NCI-H2171 treated with DMSO at 0.1 percent for 48 hours (cell line): ENCODE measurements around the gene KRT72.

ENCODE experiments used
- DNase-seq: peaks from one replicate; lab custom pipeline; 2025; lab: John Stamatoyannopoulos, UW

The KRT72 gene

DNA sequence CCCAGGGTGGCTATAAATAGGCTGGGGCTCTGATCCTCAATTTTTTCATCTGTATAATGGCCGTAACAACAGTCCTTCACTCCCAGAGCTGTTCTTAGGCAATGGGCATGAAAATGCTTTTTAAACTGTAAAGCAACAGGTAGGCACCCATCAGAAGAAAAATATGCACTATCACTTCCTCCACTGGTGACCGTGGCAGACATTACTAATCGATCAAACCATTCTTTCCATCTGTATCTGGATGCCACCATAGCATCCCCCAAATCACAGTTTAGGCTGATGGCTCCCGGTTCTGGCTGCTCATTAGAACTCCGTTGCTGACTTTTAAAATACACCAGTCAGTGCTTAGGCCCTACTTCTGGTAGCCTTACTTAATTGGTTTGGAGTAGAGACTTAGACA is 59.6 kb downstream of the KRT72 start:
- DNase-seq = no peak

- DNase-seq = no peak
Observed at GRCh38 chr12:52540531-52540930, 60.7 kb downstream of the KRT72 start.

DNA sequence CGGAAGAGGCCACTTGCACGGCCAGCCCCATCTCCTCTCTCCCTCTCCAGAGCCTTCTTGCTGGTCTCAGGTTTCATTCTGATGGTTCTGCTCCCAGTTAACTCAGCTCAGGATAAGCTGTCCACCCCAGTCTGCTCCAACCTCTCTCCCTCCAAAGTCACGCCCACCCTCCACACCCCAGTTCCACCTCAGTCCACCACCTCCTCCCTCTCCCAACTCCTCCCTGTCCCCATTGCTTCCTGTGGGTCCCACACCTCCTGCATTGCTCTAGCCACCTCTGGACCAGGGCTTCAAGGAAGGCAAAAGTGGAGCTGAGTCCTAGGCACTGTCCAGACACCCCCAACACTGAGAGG is 61.5 kb downstream of the KRT72 start:
- no peak for DNase-seq

- peak; percentile 94 for DNase-seq
Observed at GRCh38 chr12:52539083-52539820, 62.0 kb downstream of the KRT72 start.

GRCh38 chr12:52537101-52537500 is 64.2 kb downstream of the KRT72 start:
- peak; percentile 52 for DNase-seq
